Activated T-cell treated with anti-CD3 and anti-CD28 coated beads for 4 hours (primary cell): ENCODE results near the gene REXO4.
A peak's percentile ranks its signal among the peaks of the same experiment; 100 is the strongest.
"Not testable (repeated sequence)": the region's sequence is repeated elsewhere in the genome, so short reads cannot be mapped to it uniquely, and the experiment has no call there.

Experiments used
- DNase-seq: peaks from one replicate; pipeline ENCODE4 v3.0.0-alpha.2; 2020

Gene REXO4

DNA sequence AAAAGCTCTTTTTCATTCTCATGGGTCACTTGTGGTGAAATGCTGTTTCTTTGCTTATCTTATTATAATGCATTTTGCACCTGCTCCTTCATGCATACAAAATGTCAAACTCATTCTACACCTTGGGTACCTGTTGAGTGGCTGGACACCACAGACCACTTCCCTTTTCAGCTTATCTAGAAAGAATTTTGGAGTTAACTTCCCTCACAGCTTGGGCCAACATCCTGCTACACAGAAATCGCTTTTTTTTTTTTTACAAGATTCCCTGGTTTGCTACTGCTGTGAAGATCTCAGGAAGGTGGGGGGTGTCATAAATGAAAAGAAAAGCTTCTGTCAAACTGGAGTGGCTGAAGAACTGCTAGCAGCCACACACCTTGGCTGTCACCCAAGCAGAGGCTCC is 2.6 kb downstream of the REXO4 start:
- no peak for DNase-seq

DNA sequence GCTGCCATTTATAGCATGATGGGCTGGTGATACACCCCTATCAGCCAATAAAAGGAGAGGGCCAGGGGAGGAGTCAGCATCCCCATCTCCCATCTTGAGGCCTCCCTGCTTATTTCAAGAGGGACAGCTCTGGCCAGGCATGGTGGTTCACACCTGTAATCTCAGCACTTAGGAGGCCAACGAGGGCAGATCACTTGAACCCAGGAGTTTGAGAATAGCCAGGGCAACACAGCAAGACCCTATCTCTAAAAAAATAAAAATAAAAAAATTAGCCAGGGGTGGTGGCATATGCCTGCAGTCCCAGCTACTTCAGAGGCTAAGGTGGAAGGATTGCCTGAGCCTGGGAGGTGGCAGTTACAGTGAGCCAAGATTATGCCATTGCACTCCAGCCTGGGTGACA is 9.8 kb downstream of the REXO4 start:
- DNase-seq, result no peak

DNA sequence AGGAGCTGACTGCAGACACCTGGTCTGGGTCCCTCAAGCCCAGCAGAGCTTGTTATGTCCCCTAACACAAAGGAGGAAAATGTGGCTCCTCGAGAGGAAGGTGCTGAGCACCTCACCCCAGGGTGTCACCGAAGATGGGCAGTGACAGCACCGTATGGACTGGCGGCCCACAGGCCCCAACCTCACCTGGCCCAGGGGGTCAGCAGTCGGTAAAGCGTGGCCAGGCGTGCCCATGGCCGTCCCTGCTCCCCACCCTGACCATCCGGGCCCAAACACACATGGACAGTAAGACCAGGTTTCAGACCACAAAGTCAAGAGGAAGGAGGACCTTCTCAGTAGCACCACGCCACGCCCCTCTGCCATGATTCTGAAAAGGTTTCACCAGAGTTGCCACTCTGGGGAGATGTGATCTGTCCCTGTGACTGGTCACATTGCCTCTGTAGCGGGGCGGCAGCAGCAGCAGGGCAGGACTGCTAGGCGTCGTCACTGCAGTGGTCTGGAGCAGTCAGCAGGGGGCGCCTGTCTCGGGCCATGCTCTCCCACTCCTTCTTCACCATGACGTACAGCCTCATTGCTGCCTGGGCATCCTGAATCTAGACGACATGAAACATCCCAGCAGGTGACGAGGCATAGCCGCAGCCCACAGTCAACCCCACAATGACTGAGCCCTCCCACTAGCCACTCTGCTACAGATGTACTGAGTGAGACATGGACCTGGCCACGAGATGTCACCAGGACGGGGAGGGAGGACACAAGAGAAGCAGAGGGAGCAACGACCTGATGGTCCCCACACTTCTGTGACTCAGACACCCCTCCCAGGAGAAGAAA is 11.1 kb downstream of the REXO4 start:
- peak; percentile 67 for DNase-seq

DNA sequence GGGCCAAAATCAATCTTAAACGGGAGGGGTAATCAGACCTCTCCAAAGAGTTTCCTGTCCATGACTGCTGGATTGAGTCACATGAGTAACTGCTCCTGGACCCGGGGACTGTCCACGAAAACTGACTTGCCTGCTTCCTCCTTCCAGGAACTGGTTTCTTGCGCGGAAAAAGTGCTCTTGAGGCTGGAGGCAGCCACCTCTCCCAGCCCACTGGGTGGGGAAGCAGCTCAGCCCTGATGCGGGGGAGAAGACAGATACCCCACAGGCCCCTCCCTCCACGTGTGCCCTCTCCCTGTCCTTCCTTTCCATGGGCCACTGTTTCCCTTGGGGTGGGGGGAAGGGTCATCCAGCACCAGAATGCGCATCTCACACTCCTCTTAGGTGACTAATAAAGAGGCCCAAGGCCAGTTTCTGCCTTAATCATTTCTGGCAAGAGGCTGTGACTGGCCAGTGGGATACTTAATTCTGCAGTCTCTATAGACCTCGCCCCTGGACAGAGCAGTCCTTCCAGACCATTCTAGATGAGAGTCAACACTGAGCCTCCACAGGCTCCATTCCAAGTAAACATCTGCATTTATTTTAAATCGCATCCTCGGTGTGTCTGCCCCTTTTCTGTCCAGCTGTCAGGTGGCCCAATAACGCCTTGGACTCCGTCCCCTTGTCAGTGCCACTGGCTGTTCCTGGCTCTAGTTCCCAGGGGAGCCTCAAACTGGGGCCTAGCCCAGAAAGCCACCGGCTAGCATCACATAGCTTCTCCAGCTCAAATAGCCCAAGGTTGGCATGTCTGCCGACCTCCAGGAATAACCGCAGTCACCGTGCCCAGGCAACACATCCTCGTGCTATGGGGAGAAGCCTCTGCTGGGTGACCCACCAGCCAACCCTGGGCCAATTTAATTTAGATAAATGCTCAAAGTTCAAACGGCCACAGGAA is 12.0 kb downstream of the REXO4 start:
- DNase-seq, result no peak

DNA sequence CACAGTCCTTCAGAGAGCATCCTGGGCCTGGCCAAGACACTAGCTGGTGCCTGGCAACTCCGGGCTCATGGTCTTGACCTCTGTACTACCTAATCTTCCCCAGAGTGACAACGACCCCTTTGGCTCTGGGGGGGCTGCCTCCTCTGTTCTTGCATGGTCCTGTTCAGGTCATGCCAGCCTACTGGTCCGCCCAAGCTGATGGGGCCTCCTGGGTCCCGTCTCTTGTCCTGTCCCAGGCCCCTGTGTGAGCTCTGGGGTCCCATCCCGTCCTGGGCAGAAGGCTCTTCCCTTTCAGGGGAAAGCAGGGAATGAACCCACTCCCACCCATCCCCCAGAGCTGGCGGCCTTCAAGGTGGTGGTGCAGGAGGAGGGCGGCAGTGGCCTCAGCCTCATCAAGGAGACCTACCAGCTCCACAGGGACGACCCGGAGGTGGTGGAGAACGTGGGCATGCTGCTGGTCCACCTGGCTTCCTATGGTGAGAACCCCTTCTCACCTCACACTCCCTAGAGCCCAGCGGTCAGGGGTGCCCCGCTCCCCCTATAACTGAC is 13.3 kb downstream of the REXO4 start:
- DNase-seq, result no peak

DNA sequence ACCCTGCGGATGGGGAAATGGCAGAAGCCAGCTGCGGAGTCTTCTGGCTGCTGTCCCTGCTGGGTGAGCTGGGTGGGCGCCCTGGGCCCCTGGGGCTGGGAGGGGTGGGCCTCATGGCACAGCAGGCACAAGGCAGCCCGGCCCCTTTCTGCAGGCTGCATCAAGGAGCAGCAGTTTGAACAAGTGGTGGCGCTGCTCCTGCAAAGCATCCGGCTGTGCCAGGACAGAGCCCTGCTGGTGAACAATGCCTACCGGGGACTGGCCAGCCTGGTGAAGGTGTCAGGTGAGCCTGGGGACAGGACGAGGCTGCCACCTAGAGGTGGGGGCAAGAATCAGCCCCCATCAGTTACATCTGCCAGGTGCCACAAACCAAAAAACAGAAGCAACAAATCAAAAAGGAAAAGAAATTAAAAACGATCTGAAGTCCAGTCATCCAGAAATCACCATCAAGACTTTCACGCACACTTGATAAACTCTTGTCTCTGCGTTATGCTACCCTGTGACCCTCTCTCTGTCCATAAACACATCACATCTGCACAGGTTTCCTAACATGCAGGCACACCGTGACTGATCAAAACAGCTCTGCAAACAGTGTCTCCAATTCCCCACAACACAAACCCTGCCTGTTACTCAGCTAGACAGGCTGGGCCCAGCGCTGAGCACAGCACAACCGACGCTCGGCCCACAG is 13.9 kb downstream of the REXO4 start:
- DNase-seq, result peak; percentile 49

DNA sequence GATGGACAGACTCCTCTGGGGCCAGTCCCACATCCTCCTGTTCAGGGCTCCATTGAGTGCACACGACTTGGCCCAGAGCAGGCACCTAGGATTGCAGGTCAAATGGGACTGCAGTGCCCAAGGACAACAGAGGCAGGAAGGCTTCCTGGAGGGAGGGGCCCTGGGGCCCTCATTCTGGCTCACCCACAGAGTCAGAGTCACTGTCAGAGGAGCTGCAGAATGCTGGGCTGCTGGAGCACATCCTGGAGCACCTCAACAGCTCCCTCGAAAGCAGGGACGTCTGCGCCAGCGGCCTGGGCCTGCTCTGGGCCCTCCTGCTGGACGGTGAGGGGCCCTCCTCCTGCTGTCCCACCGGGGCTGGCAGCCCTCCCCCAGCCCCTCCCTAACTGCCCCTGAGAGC is 15.1 kb downstream of the REXO4 start:
- DNase-seq, result no peak

DNA sequence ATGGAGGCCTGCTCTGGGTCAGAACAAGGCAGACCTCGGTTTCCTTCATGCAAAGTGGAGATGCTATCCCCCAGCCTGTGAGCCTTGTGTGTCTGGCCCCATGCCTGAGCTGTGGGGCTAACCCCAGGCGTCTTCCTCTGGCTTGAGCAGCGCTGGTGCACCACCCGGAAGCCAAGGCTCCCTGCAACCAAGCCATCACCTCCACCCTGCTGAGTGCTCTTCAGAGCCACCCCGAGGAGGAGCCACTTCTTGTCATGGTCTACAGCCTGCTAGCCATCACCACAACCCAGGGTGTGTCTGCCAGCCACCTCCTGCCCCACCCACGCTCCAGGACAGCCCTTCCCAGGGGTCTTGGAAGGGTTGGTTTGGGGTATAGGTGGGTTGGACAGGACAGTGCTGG is 16.2 kb downstream of the REXO4 start:
- no peak for DNase-seq

DNA sequence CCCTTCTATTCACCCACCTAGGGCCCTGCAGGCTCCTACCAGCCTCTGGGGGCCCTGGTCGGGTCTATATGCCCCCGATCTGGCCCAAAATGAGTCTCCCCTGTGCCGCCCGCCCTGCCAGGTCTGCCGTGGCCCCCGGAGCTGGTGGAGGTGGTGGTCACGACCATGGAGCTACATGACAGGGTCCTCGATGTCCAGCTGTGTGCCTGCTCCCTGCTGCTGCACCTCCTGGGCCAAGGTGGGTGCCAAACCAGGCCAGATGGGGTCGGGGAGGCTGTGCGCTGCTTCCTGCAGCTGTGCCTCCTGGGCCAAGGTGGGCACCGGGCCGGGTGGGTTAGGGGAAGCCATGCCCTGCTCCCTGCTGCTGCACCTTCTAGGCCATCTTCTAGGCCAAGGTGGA is 17.5 kb downstream of the REXO4 start:
- DNase-seq, result no peak

DNA sequence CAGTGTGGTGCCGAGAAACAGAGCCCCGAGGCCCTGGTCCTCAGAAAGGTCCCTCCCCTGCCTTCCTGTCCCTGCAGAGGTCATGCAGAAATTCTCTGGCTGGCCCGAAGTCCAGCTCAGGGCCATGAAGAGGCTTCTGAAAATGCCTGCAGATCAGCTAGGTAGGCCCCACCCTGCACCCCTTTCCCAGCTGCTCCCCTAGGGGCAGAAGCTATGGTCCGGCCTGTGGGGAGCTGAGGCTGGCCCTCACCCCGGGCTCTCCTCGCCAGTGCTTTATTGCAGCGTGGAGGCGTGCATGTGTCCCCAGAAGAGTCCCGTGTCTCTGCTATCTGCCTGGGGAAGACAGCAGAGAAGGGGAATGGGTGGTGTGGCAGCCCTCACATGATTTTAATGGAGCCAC is 19.9 kb downstream of the REXO4 start:
- no peak for DNase-seq

DNA sequence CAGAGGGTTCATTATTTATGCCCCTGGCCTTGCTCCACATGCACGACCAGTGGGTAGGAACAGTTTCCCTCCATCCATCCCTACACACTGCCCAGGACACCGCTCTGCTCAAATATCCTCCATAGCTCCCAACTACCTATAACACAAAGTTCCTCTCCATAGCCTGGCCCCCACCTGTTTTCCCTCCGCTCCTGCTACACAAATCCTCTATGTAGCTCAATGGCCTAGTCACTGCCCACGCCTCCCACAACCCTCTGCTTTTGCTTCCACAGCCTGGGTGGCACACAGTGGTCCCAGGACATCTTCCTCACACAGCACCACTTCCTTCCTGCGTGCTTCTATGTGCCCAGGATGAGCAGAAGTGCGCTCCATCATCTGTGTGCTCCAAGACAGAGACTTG is 20.4 kb downstream of the REXO4 start:
- no peak for DNase-seq

DNA sequence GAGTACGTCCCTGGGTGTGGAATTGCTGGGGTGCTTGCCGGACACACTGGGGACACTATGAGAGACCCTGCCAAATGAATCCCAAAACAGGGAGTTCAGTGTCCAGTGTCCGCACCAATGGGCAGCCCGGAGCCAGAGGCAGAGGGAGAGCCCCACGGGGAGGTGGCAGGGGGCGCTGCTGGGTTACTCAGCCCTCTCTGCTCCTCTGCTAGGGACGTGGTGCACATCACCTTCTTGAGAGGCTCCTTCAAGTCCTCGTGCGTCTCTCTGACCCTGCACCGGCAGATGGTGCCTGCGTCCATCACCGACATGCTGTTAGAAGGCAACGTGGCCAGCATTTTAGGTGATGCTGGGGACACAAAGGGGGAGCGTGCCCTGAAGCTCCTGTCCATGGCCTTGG is 20.9 kb downstream of the REXO4 start:
- no peak for DNase-seq

DNA sequence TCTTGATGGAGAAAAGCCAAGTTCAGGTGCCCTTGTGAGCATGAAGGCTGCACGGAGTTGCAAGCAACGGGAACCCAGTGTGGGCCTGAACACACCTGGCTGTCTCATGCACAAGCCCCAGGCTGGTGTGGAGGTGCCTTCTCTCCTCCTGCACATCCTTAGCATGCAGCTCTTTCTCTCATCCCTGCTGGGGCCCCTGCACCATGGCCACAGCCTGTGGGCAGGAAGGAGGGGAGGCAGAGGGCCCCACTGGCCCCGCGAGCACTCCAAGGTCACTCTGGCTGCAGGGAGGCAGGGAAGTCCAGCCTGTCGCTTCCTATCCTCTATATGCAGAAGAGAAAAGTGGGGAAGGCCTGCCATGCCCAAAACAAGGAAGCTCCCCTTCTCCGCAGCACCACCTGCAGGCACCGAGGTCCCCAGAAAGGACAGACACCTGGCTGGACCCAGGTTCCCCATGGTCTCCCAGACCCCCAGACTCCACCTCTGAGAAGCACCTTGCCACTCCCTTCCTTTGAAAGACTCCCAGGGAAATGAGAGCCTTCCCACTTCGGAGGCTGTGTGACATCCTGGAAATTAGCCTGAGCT is 23.0 kb downstream of the REXO4 start:
- DNase-seq, result no peak

DNA sequence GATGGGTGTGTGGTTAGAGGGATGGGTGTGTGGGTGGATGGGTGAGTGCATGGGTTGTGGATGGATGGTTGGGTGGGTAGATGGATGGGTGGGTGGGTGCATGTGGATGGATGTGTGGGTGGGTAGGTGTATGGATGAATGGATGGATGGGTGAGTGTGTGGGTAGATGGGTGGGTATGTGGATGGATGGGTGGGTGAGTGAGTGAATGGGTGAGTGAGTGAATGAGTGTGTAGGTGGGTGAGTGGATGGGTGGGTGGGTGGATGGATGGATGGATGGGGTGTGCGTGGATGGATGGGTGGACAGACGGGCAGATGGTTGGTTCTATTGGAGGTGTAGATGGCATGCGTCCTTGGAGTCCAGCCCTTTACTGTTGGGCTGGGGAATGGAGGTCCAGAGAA is 24.4 kb downstream of the REXO4 start:
- no peak for DNase-seq

DNA sequence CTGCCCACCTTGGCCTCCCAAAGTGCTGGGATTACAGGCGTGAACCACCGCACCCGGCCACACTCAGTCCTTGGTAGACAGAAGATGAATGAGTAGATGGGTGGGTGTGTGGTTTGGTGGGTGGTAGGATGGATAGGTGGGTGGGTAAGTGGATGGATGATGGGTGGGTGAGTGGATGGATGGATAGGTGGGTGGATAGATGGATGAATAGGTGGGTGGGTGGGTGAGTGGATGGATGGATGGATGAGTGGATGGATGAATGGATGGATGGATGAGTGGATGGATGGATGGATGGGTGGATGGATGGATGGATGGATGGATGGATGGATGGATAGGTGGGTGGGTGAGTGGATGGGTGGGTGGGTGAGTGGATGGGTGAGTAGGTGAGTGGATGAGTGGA is 25.5 kb downstream of the REXO4 start:
- DNase-seq, result not testable (repeated sequence)

DNA sequence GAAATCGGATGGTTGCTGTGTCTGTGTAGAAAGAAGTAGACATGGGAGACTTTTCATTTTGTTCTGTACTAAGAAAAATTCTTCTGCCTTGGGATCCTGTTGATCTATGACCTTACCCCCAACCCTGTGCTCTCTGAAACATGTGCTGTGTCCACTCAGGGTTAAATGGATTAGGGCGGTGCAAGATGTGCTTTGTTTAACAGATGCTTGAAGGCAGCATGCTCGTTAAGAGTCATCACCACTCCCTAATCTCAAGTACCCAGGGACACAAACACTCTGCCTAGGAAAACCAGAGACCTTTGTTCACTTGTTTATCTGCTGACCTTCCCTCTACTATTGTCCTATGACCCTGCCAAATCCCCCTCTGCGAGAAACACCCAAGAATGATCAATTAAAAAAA is 26.4 kb downstream of the REXO4 start:
- DNase-seq, result not testable (repeated sequence)

DNA sequence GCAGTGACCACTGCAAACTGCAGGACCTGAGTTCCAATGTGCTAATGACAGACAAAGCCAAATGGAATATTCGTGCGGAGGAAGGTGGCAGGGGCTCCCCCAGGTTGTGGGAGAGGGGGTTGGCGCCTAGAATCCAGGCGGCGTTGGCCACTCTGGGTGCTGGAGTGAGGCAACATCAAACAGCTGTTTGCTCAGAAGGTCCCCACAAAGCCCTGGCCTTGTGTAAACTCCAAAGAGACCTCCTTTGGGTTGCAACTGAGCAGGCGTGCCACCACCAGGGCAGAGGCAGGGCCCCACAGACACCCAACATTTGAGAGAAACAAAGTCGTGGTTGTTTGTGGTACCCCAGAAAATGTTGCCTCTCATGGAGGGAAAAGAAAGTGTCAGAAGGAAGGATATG is 27.1 kb downstream of the REXO4 start:
- no peak for DNase-seq

DNA sequence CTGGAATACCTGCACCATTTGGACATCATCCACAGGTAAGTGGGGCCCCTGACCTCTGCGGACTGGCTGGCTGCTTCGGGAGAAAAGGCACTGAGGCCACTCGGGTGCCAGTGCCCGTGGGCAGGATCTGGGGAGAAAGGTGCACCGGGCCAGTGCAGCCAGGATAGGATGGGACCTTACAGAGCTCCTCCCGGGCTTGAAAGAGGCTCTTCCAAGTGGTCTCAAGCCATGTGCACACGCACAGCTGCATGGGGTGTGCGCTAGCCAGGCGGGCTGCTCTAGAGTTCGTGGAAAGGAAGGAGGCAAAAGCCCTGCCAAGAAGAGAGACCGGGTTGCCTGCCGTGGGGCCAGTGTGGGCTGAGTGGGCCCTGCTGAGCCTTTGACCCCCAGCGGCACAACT is 28.2 kb downstream of the REXO4 start:
- no peak for DNase-seq

DNA sequence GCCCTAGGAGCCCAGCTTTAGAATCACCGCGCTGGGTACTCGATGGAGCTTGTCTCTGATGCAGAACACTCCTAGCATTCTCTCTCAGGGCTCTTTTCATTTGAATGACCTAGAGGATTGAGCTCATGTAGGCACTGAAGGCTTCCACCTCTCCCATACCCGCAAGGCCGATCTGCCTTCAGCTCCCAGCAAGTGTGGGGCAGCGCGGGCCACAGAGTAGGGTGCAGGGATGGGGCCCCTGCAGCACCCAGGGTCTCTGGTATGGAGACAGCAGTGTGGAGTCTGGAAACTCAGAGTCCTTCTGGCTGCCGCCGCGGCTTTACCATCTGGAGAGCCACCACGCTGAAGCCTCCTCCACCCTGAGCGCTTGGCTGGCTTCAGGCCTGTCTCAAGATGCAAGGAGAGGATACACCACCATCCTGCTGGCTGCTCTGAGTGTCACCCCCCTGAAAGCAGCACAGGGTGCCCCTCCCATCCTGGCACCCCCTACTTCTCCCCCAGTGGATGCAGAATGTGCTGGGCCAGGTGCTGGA is 28.7 kb downstream of the REXO4 start:
- no peak for DNase-seq

DNA sequence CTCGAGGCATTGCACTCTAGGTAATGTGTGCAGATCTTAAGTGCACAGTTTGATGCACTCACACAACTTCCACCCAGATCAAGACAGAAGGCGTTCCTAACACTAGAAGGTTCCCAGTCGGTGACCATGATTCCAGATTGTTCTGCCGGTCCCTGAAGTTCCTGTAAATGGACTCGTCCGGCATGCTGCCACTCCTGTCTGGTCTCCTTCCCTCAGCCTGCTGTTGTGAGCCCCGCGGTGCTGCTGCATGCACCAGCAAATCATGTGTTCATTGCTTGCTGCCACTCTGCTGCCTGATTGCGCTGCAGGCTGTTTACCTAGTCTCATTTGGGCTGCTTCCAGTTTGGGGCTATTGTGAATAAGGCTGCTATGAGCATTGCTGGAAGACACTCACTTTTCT is 30.1 kb downstream of the REXO4 start:
- no peak for DNase-seq

DNA sequence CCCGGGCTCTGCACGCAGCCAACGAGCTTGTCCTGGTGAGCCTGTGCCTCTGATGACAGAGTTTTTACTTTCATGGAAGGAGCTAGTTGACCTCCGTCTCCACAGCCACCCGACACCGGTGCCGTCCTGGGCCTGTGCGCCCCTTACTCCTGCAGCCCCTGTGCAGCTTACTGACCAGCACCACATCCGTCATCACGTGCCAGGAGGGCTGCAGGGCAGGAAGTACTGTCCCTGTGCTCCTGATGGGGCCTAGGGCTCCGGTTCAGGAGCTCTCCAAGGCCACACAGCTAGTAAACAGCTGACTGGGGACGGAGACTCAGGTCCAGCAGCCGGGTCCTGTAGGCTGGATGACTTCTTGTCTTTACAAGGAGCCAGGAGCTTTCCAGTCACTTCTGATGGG is 31.5 kb downstream of the REXO4 start:
- DNase-seq, result no peak

DNA sequence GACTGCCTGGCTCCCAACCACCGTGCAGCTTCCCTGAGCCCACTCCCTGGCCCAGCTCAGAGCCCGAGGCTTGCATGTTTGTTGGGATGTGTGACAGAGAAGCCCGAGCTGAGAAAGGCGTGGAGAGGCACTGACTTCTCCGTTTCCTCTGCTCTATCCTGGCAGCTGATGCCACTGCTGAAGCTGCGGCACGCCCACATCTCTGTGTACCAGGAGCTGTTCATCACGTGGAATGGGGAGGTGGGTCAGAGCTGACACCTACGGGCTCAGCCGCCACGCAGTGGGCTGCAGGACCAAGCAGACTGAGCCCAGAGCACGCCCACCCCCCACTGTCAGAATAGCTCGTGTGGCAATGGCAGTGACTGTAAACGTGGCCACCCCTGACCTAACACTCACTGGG is 32.4 kb downstream of the REXO4 start:
- no peak for DNase-seq
